ENCODE results near the gene AP4E1.
"Not testable (repeated sequence)": the region's sequence is repeated elsewhere in the genome, so short reads cannot be mapped to it uniquely, and the experiment has no call there.

The AP4E1 gene

DNA sequence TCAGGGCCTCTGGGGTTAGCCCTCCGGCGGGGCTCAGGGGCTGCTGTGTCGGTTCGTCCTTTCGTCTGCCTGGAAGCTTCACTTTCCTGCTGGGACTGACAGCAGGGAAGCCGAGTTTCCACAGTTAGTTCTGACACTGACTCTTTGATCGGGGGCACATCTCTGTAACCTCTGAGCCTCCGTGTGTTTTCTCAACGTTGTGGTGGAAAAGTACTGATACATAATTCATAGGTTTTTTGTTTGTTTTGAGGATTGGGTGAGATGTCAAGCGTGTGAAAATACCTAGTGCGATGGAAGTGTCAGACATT lies 481 bp downstream of the AP4E1 start:
- Mint-ChIP-seq H3K4me3 (peak overlapping the region; percentile 99), H3K4me1 (ENCODE audit: low read depth) (peaks cover 42% of the 10 kb centered on the region), H3K27ac (peak overlapping the region; percentile 95), H3K9me3 (no peaks in the 10 kb centered on the region), H3K27me3 (no peaks in the 10 kb centered on the region), H3K36me3 (ENCODE audit: low read depth) (peaks cover 23% of the 10 kb centered on the region)

DNA sequence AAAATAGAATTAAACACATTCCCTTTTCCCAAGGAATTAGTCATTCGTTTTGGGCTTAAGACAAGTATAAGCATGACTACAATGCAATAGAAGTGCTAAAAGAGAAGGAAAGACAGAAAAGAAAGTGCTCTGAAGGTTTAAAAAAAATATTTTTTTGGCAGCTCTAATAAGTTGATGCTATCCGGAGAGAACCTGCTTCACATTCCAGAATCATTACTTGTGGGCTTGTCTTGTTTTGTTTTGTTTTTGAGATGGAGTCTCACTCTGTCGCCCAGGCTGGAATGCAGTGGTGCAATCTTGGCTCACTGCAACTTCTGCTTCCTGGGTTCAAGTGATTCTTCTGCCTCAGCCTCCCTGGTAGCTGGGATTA lies 1.9 kb downstream of the AP4E1 start:
- H3K9me3 Mint-ChIP-seq, H3K27me3 Mint-ChIP-seq: not testable (repeated sequence)
- H3K36me3 Mint-ChIP-seq (ENCODE audit: low read depth): peaks cover 29% of the 10 kb centered on the region
- peaks cover 37% of the 10 kb centered on the region for H3K4me1 Mint-ChIP-seq (ENCODE audit: low read depth)
- peak overlapping the region; percentile 99 for H3K4me3 Mint-ChIP-seq
- peak overlapping the region; percentile 49 for H3K27ac Mint-ChIP-seq

DNA sequence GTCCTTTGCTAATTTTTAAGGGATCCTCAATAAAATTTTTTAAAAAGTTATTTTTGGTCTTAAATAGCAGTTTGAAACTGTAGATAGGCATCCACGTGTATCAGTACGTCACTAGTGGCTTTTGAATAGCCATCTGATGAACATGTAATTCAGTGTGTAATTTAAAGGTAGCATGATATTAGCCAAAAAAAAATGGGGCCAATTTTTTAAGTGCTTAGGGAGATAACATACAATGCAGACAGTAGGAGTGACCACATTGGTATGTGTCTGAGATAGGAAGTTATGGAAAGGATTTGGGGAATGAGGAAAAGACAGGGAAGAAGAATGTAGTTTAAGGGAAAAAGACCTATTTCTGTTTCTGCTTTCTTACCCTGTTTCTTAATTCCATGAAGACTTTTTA lies 2.5 kb downstream of the AP4E1 start:
- no peak overlapping the region for H3K27ac Mint-ChIP-seq
- H3K36me3 Mint-ChIP-seq (ENCODE audit: low read depth): peaks cover 29% of the 10 kb centered on the region
- no peak overlapping the region for H3K4me3 Mint-ChIP-seq

DNA sequence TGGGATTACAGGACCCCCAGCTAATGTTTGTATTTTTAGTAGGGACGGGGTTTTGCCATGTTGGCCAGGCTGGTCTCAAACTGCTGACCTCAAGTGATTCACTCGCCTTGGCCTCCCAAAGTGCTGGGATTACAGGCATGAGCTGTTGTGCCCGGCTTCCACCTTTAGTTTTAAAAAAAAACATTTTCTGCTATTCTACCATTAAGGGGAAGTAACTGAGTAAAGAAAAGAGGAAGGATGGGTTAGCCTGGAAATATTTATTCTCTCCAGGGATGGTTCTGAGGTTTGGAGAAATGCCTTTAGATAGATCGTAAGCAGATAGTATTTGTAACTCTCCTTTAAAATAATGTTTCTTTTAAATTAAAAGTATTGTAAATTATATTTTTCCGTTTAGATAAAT lies 3.1 kb downstream of the AP4E1 start:
- H3K36me3 Mint-ChIP-seq (ENCODE audit: low read depth): peaks cover 32% of the 10 kb centered on the region
- peaks cover 37% of the 10 kb centered on the region for H3K4me1 Mint-ChIP-seq (ENCODE audit: low read depth)
- H3K27me3 Mint-ChIP-seq: no peaks in the 10 kb centered on the region
- no peak overlapping the region for H3K4me3 Mint-ChIP-seq
- no peak overlapping the region for H3K27ac Mint-ChIP-seq
- no peaks in the 10 kb centered on the region for H3K9me3 Mint-ChIP-seq

More for the DNA sequence above, 2.5 kb downstream of the AP4E1 start:
- Mint-ChIP-seq H3K4me1 (ENCODE audit: low read depth) (peaks cover 37% of the 10 kb centered on the region), H3K9me3 (no peaks in the 10 kb centered on the region), H3K27me3 (no peaks in the 10 kb centered on the region)

DNA sequence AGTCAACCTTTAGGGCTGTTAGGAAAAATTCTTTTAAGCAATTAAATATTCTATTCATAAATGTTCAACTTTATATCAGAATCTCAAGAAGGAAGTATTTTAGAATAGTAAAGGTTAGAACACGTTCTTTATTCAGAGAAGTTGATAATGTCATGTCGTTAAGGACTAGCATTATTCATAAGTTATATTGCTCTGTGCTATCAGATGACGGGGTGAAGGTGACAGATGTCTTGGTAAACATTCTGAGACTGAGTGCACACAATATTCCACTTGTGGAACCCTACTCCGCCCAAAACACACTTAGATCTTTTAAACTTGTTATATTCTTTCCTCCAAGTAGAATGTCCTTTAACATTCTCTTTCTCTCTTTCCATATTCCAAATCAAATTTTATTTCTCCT lies 7.9 kb downstream of the AP4E1 start:
- H3K4me1 Mint-ChIP-seq (ENCODE audit: low read depth): peaks cover 7% of the 10 kb centered on the region
- no peak overlapping the region for H3K4me3 Mint-ChIP-seq
- no peak overlapping the region for H3K27ac Mint-ChIP-seq
- no peaks in the 10 kb centered on the region for H3K27me3 Mint-ChIP-seq
- no peaks in the 10 kb centered on the region for H3K9me3 Mint-ChIP-seq
- H3K36me3 Mint-ChIP-seq (ENCODE audit: low read depth): peaks cover 51% of the 10 kb centered on the region

DNA sequence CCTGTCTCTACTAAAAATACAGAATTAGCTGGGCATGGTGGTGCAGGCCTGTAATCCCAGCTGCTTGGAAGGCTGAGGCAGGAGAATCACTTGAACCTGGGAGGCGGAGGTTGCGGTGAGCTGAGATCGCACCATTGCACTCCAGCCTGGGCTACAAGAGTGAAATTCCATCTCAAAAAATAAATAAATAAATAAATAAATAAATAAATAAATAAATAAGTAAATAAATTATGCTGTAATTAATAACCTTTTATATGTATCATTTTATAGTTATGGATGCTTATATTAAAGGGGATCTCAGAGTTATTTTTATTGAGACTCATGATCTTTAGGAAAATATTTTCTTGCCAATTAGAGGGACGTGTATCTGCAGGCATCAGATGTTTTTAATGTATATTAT lies 10.9 kb downstream of the AP4E1 start:
- H3K27ac Mint-ChIP-seq; H3K9me3 Mint-ChIP-seq; H3K27me3 Mint-ChIP-seq; H3K4me1 Mint-ChIP-seq (ENCODE audit: low read depth); H3K4me3 Mint-ChIP-seq: not testable (repeated sequence)
- H3K36me3 Mint-ChIP-seq (ENCODE audit: low read depth): peaks cover 52% of the 10 kb centered on the region

DNA sequence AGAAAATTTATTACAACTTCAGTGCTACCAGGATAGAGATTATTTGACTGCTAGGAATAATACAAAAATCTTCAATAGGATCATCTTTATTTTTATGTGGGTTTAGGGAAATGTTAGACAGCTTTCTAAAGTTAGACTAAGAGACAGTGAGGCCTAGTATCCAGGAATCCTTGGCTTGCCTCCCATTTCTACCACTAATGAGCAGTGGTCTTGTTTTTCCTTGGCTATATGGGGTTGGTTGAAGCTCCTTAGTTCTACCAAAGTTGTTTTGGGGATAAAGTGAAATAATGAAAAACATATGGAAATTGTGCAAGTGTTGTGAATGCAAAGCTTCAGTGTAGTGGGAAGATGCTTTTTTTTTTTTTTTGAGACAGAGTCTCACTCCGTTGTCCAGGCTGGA lies 16.8 kb downstream of the AP4E1 start:
- H3K27ac Mint-ChIP-seq: no peak overlapping the region
- no peaks in the 10 kb centered on the region for H3K4me1 Mint-ChIP-seq (ENCODE audit: low read depth)
- H3K4me3 Mint-ChIP-seq: no peak overlapping the region
- H3K36me3 Mint-ChIP-seq (ENCODE audit: low read depth): peaks cover 60% of the 10 kb centered on the region
- no peaks in the 10 kb centered on the region for H3K27me3 Mint-ChIP-seq
- H3K9me3 Mint-ChIP-seq: no peaks in the 10 kb centered on the region

DNA sequence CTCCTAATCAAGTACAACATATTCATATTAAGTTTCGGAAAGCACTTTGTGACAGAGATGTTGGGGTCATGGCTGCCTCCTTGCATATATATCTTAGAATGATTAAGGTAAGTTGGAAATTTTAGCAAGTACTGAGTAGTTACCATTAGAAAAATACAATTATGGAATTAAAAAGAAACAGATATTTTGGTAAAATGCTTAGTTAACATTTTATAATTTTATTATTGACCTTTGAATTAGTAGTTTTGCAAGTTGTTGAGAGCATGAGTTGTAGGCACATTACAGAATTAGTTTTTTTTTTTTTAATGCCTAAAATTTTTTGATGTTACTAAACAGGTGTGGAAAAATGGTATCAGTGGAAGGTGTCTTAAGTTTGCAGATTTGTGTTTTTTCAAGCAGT lies 20.6 kb downstream of the AP4E1 start:
- Mint-ChIP-seq H3K4me1 (ENCODE audit: low read depth) (no peaks in the 10 kb centered on the region), H3K9me3 (no peaks in the 10 kb centered on the region), H3K27ac (no peak overlapping the region), H3K4me3 (no peak overlapping the region), H3K27me3 (no peaks in the 10 kb centered on the region), H3K36me3 (ENCODE audit: low read depth) (peaks cover 60% of the 10 kb centered on the region)

DNA sequence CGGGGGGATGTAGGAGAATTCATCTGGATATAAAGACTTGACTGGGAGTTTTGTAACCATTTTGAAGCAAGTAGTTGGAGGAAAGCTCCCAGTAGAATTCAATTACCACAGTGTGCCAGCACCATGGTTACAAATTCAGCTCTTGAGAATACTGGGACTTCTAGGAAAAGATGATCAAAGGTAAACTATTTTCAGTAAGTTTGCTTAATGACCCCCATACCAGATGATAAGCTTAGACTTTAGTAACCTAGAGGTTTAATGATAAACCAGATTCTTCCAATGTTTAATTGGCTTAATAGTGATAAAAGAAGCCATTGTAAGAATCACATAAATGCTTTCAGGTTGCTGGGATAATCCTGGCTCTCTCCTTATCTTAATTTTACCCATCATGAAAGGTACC lies 22.3 kb downstream of the AP4E1 start:
- no peaks in the 10 kb centered on the region for H3K9me3 Mint-ChIP-seq
- H3K4me1 Mint-ChIP-seq (ENCODE audit: low read depth): no peaks in the 10 kb centered on the region
- no peak overlapping the region for H3K4me3 Mint-ChIP-seq
- no peak overlapping the region for H3K27ac Mint-ChIP-seq
- no peaks in the 10 kb centered on the region for H3K27me3 Mint-ChIP-seq
- peaks cover 59% of the 10 kb centered on the region for H3K36me3 Mint-ChIP-seq (ENCODE audit: low read depth)

DNA sequence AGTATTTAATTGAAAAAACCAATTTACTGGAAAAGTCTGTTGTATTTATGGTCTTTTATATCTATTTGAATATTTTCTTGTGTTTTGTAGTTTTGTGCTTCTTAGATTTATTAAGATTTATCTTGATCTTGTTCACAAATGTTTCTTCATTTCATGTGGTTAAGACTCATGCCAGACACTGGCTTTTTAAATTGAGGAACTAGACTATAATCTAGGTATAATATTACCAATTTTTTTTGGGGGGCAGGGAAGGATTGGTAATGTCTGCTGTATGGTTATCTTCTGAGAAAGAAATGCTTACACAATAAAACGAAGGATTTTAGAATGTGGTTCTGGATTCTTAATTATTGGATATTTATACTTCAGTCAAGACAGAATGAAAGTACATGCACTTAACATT lies 24.9 kb downstream of the AP4E1 start:
- H3K27ac Mint-ChIP-seq: no peak overlapping the region
- no peaks in the 10 kb centered on the region for H3K9me3 Mint-ChIP-seq
- peaks cover 55% of the 10 kb centered on the region for H3K36me3 Mint-ChIP-seq (ENCODE audit: low read depth)
- no peaks in the 10 kb centered on the region for H3K27me3 Mint-ChIP-seq
- H3K4me3 Mint-ChIP-seq: no peak overlapping the region
- H3K4me1 Mint-ChIP-seq (ENCODE audit: low read depth): no peaks in the 10 kb centered on the region

DNA sequence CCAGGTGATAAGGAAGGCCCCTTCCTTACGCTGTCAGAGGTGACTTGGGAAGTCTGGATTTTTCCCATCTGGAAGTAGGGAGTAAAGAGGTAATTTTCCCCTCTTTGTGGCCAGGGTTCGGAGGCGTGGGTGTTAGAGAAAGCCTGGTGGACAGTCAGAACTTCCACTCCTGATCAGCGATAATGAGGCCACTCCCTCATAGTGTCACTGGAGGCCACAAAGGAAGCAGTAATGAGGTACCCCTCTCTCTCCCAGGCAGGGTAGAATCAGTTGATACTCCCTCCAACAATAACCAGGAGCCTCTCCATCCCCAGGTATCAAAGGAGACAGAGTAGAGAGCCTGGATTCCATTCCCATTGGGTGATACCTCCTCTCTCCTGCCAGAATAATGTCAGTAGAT lies 30.0 kb downstream of the AP4E1 start:
- Mint-ChIP-seq H3K4me3 (no peak overlapping the region), H3K9me3 (no peaks in the 10 kb centered on the region), H3K27me3 (no peaks in the 10 kb centered on the region), H3K4me1 (ENCODE audit: low read depth) (no peaks in the 10 kb centered on the region), H3K36me3 (ENCODE audit: low read depth) (peaks cover 57% of the 10 kb centered on the region), H3K27ac (peak overlapping the region; percentile 26)

DNA sequence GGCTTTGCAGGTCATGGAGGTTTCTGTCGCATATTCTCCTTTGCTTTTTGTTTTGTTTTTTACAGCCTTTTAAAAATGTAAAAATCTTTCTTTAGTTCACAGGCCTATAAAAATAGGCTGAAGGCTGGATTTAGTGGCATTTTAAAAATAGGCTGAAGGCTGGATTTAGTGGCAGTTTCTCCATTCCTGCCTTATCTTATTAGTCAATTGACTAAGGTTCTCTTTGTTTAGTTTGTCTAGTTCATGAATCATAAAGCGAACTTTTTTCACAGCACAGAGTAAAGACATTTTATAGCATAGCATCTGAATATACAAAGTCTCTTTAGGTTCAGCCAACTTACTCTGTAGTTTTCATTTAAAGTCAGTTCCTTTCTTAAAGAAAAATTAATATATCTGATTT lies 31.4 kb downstream of the AP4E1 start:
- Mint-ChIP-seq H3K4me1 (ENCODE audit: low read depth) (no peaks in the 10 kb centered on the region), H3K9me3 (no peaks in the 10 kb centered on the region), H3K27ac (no peak overlapping the region), H3K27me3 (no peaks in the 10 kb centered on the region), H3K36me3 (ENCODE audit: low read depth) (peaks cover 69% of the 10 kb centered on the region), H3K4me3 (no peak overlapping the region)

DNA sequence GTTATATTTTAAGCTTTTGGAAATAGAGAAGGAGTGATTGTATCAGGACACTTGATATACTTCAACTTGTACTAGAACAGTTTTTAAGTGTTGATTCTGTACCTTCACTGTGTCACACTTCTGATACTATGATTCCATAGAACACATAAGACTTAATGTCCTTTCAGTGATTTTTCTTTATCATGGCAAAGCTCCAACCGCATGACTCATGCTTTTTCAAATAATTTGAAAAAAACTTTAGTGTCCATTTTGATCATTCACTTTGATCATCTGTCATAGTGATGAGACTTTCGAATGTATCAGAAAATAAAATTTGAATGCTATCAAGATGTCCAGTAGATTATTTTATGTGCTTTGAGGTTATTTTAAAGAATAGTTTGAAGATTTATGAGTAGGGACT lies 32.0 kb downstream of the AP4E1 start:
- Mint-ChIP-seq H3K36me3 (ENCODE audit: low read depth) (peaks cover 69% of the 10 kb centered on the region), H3K9me3 (no peaks in the 10 kb centered on the region), H3K4me1 (ENCODE audit: low read depth) (no peaks in the 10 kb centered on the region), H3K27me3 (no peaks in the 10 kb centered on the region), H3K4me3 (no peak overlapping the region), H3K27ac (no peak overlapping the region)

DNA sequence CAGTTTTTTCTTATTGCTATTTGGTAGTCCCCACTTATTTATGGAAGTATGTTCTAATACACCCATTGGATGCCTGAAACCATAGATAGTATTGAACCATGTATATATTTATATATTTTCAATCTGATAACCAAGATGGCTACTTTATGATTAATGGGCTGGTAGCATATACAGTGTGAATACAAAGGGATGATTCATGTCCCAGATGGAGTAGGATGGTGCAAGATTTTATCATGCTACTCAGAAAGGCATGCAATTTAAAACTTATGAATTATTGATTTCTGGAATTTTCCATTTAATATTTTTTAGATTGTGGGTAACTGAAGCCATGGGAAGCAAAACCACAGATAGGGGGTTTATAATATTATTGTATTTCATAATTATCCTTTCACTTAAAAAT lies 35.2 kb downstream of the AP4E1 start:
- no peak overlapping the region for H3K27ac Mint-ChIP-seq
- H3K9me3 Mint-ChIP-seq: no peaks in the 10 kb centered on the region
- no peak overlapping the region for H3K4me3 Mint-ChIP-seq
- H3K36me3 Mint-ChIP-seq (ENCODE audit: low read depth): peaks cover 69% of the 10 kb centered on the region
- no peaks in the 10 kb centered on the region for H3K4me1 Mint-ChIP-seq (ENCODE audit: low read depth)
- H3K27me3 Mint-ChIP-seq: no peaks in the 10 kb centered on the region

DNA sequence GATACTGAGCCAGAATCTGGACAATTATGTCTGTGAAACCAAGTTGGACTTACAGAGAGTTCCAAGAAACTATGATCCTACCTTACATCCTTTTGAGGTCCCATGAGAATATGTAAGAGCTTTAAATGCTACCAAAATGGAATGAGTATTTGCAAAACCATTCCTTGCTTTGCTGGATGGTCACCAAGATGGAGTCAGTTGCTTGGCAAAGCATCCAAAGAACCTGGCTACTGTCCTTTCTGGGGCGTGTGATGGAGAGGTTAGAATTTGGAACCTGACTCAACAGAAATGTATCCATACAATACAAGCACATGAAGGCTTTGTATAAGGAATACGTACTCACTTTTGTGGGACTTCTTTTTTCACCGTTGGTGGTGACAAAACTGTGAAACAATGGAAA lies 36.2 kb downstream of the AP4E1 start:
- H3K4me1 Mint-ChIP-seq (ENCODE audit: low read depth): no peaks in the 10 kb centered on the region
- H3K27me3 Mint-ChIP-seq: no peaks in the 10 kb centered on the region
- H3K36me3 Mint-ChIP-seq (ENCODE audit: low read depth): peaks cover 72% of the 10 kb centered on the region
- no peak overlapping the region for H3K4me3 Mint-ChIP-seq
- no peaks in the 10 kb centered on the region for H3K9me3 Mint-ChIP-seq
- no peak overlapping the region for H3K27ac Mint-ChIP-seq

DNA sequence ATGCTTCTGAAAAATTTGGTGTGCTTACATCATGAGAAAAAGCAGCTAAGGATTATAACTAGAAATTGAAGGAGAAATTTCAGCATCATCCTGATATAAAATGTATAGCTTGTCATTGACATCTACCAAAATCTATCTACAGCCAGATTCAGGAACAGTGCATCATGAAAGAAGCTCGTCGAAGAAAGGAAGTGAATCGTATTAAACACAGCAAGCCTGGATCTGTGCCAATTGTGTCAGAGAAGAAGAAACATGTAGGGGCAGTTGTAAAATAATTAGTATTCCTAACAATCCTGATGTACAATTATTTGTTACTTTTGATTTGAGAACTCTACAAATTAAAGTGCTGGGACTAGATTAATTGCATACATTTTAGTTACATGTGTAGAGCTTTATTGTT lies 37.2 kb downstream of the AP4E1 start:
- Mint-ChIP-seq H3K27me3 (no peaks in the 10 kb centered on the region), H3K4me1 (ENCODE audit: low read depth) (no peaks in the 10 kb centered on the region), H3K9me3 (no peaks in the 10 kb centered on the region), H3K36me3 (ENCODE audit: low read depth) (peaks cover 73% of the 10 kb centered on the region), H3K27ac (no peak overlapping the region), H3K4me3 (no peak overlapping the region)

DNA sequence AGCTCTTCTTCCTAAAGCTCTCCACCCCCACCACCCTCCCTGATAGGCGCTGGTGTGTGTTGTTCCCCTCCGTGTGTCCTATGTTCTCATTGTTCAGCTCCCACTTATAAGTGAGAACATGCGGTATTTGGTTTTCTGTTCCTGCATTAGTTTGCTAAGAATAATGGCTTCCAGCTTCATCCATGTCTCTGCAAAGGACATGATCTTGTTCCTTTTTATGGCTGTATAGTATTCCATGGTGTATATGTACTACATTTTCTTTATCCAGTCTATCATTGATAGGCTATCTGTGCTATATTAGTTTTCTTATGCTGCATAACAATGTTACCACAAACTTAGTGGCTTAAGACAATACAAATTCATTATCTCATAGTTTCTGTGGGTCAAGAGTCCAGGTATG lies 42.3 kb downstream of the AP4E1 start:
- peaks cover 76% of the 10 kb centered on the region for H3K36me3 Mint-ChIP-seq (ENCODE audit: low read depth)
- not testable (repeated sequence) for H3K27ac Mint-ChIP-seq; H3K4me1 Mint-ChIP-seq (ENCODE audit: low read depth); H3K4me3 Mint-ChIP-seq; H3K27me3 Mint-ChIP-seq
- peaks cover 16% of the 10 kb centered on the region for H3K9me3 Mint-ChIP-seq

All from stimulated activated naive CD8-positive, alpha-beta T cell treated with anti-CD3 and anti-CD28 coated beads, Interleukin-15, Interleukin-2, amounts not matched to agents 100 ng/mL and 50 ng/mL, for 24 hours (primary cell).